ENCODE results near the gene PRLR.

GRCh38 chr5:35242702-35243258, 12.5 kb upstream of the PRLR start:
- TF ChIP-seq LEF1 (IDR thresholded peaks at IDR 0.05; ENCODE audit: borderline replicate concordance) (no peak), FOXM1 (IDR thresholded peaks at IDR 0.05; ENCODE audit: borderline replicate concordance) (no peak), CTBP1 (IDR thresholded peaks at IDR 0.05; ENCODE audit: borderline replicate concordance) (no peak), SP1 (IDR thresholded peaks at IDR 0.05) (no peak)
